Spleen (tissue), 7 donors: ENCODE results near the gene GRIA1.

ENCODE experiments used
- CTCF ChIP-seq, 11 experiments: fragments of 200-600 bp in 7 of 11; fragments of 450-650 bp in 4 of 11; sonication (generic) in 4 of 11; IDR thresholded peaks in 8 of 11; conservative IDR thresholded peaks in 3 of 11; 1 replicate in 7 of 11; 2 replicates in 4 of 11; pipeline versions ENCODE4 v1.4.0 to v1.8.0; 2016 to 2021; ENCODE audit warnings: antibody characterized with exemption in 11 of 11, inconsistent platforms in 4 of 11, mild to moderate bottlenecking in 1 of 11
- POLR2A ChIP-seq, 3 donors: fragments of 450-650 bp; IDR thresholded peaks; one replicate each; pipeline ENCODE4 v1.5.1; 2017; ENCODE audit warnings: antibody characterized with exemption in 3 of 3, mild to moderate bottlenecking in 1 of 3
- donor health status: DM: no; HTN: no; CAD: no; lungs with moderate emphysema.
- donor health status: DM: no; HTN: no; CAD: no.
- donor health status: DM: no; HTN: no; CAD: no.

- TF ChIP-seq CTCF (IDR thresholded peaks at IDR 0.05 in 8 of 11, conservative IDR thresholded peaks at IDR 0.05 in 3 of 11) (no peak), POLR2A (IDR thresholded peaks at IDR 0.05) (no peak)
Observed at GRCh38 chr5:153783362-153783658, 292.8 kb downstream of the GRIA1 start.
